Measurements from ENCODE around the gene ARMH1. TPM values are rescaled to one million over a fixed set of nuclear protein-coding genes. Genes with fewer than 3 reads are reported as not detected.

ARMH1 gene
- total RNA-seq, 1 experiment from 2014 or later: 2.8 TPM

DNA sequence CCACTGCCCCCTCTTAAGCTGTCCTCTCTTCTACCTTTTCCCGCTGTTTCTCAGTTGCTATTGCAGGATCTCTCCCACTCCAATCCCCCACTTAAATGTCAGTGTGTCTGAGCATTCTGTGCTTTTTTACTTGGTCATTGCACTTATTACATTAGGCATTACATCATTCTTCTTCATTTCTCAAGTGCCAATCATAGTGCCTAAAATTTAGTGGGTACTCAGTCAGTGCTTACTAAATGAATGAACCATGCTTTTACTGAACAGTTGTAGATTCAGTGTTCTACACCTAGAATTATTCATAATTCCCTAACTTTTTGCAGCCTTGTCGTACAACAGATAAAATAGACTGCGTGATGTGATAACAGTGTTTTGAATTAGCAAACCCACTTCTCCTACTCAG, 19.4 kb downstream of the ARMH1 start:
- TF ChIP-seq TCF7L2 (IDR thresholded peaks at IDR 0.05; ENCODE audit: low read depth, low read length) (no peak), SIN3A (IDR thresholded peaks at IDR 0.05; ENCODE audit: borderline replicate concordance, insufficient read depth, low read depth, low read length) (no peak), POLR2AphosphoS5 (IDR thresholded peaks at IDR 0.05; ENCODE audit: low read depth, low read length) (no peak)
- TF ChIP-seq, protein P1, sequence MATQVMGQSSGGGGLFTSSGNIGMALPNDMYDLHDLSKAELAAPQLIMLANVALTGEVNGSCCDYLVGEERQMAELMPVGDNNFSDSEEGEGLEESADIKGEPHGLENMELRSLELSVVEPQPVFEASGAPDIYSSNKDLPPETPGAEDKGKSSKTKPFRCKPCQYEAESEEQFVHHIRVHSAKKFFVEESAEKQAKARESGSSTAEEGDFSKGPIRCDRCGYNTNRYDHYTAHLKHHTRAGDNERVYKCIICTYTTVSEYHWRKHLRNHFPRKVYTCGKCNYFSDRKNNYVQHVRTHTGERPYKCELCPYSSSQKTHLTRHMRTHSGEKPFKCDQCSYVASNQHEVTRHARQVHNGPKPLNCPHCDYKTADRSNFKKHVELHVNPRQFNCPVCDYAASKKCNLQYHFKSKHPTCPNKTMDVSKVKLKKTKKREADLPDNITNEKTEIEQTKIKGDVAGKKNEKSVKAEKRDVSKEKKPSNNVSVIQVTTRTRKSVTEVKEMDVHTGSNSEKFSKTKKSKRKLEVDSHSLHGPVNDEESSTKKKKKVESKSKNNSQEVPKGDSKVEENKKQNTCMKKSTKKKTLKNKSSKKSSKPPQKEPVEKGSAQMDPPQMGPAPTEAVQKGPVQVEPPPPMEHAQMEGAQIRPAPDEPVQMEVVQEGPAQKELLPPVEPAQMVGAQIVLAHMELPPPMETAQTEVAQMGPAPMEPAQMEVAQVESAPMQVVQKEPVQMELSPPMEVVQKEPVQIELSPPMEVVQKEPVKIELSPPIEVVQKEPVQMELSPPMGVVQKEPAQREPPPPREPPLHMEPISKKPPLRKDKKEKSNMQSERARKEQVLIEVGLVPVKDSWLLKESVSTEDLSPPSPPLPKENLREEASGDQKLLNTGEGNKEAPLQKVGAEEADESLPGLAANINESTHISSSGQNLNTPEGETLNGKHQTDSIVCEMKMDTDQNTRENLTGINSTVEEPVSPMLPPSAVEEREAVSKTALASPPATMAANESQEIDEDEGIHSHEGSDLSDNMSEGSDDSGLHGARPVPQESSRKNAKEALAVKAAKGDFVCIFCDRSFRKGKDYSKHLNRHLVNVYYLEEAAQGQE (IDR thresholded peaks at IDR 0.05; ENCODE audit: insufficient read depth in 1 of 2, low read depth in 2 of 2, low read length in 1 of 2): no peak
- TF ChIP-seq, protein P2, sequence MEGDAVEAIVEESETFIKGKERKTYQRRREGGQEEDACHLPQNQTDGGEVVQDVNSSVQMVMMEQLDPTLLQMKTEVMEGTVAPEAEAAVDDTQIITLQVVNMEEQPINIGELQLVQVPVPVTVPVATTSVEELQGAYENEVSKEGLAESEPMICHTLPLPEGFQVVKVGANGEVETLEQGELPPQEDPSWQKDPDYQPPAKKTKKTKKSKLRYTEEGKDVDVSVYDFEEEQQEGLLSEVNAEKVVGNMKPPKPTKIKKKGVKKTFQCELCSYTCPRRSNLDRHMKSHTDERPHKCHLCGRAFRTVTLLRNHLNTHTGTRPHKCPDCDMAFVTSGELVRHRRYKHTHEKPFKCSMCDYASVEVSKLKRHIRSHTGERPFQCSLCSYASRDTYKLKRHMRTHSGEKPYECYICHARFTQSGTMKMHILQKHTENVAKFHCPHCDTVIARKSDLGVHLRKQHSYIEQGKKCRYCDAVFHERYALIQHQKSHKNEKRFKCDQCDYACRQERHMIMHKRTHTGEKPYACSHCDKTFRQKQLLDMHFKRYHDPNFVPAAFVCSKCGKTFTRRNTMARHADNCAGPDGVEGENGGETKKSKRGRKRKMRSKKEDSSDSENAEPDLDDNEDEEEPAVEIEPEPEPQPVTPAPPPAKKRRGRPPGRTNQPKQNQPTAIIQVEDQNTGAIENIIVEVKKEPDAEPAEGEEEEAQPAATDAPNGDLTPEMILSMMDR (IDR thresholded peaks at IDR 0.05): no peak
- Histone ChIP-seq H3K27me3 (ENCODE audit: control insufficient read depth, insufficient read depth, low read length) (no peaks in the 10 kb centered on the region), H3K4me3 (ENCODE audit: low read depth in 2 of 2, low read length in 2 of 2) (no peak overlapping the region), H3K36me3 (ENCODE audit: control insufficient read depth, insufficient read depth, low read length) (no peaks in the 10 kb centered on the region), H3K27ac (ENCODE audit: low read length) (no peak overlapping the region), H3K4me1 (ENCODE audit: control insufficient read depth, insufficient read depth, low read length) (peaks cover 5% of the 10 kb centered on the region; the same call in 1 of the 2 replicates), H3K9me3 (ENCODE audit: control insufficient read depth, insufficient read depth, low read depth, low read length) (no peaks in the 10 kb centered on the region)
- no TSS peak for BruUV-seq (replicated peaks)
- ChIA-PET CTCF (no interaction called here), POLR2A (interaction anchor here (0.6 kb wide), 1 partner anchor 11 kb away, joined by 4 read pairs; no protein-coding TSS in a partner anchor)
- ATAC-seq (no peak), DNase-seq (ENCODE audit: low read depth, low spot score) (no peak)
- intact Hi-C loops (cut with micrococcal nuclease; ENCODE audit: unreplicated experiment): no loop called here
- in situ Hi-C loops (cut with HindIII; ENCODE audit: low pct_unique_long_range_greater_than_20kb, low sequenced_read_pairs): no loop called here

DNA sequence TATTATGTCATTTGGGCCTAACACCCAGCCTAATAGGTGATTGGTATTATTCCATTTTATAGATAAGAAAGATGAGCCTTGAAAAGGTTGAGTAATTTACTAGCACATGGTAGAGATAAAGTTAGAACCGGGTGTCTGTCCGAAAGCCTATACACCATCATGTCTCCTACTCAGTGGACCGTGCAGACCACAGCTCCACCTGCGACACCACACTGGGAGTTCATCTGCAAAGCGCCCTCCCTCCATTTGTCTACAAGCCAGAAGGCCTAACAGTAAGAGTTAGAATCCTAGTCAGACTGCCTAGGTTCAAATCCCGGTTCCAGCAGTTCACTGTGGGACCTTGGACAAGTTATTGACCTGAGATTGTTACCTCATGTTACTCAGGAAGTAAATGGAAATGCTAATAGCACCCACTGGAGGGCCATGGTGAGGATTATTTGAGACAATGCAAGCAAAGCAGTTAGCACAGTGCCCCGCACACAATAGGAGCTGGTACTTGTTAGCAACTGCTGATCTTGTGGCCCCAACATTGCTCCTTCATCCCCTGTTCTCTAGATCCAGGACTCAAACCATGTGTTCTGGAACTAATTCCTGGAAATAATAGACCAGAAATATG, 20.5 kb downstream of the ARMH1 start:
- Histone ChIP-seq H3K9me3 (ENCODE audit: control insufficient read depth, insufficient read depth, low read depth, low read length) (no peaks in the 10 kb centered on the region), H3K27ac (ENCODE audit: low read length) (no peak overlapping the region), H3K4me1 (ENCODE audit: control insufficient read depth, insufficient read depth, low read length) (no peaks in the 10 kb centered on the region), H3K27me3 (ENCODE audit: control insufficient read depth, insufficient read depth, low read length) (no peaks in the 10 kb centered on the region), H3K36me3 (ENCODE audit: control insufficient read depth, insufficient read depth, low read length) (no peaks in the 10 kb centered on the region), H3K4me3 (ENCODE audit: low read depth in 2 of 2, low read length in 2 of 2) (no peak overlapping the region)
- TF ChIP-seq SIN3A (IDR thresholded peaks at IDR 0.05; ENCODE audit: borderline replicate concordance, insufficient read depth, low read depth, low read length) (no peak), POLR2AphosphoS5 (IDR thresholded peaks at IDR 0.05; ENCODE audit: low read depth, low read length) (no peak), TCF7L2 (IDR thresholded peaks at IDR 0.05; ENCODE audit: low read depth, low read length) (no peak)
- TF ChIP-seq, protein P2 (IDR thresholded peaks at IDR 0.05): no peak
- TF ChIP-seq, protein P1 (IDR thresholded peaks at IDR 0.05; ENCODE audit: insufficient read depth in 1 of 2, low read depth in 2 of 2, low read length in 1 of 2): no peak
- no peak for DNase-seq (ENCODE audit: low read depth, low spot score)
- intact Hi-C loops (cut with micrococcal nuclease; ENCODE audit: unreplicated experiment): no loop called here
- in situ Hi-C loops (cut with HindIII; ENCODE audit: low pct_unique_long_range_greater_than_20kb, low sequenced_read_pairs): no loop called here
- ChIA-PET POLR2A (no interaction called here), CTCF (no interaction called here)
- BruUV-seq (replicated peaks): no TSS peak
- no peak for ATAC-seq
